Measurements from ENCODE around the gene PGAP2. TPM values are rescaled to one million over a fixed set of nuclear protein-coding genes. Genes with fewer than 3 reads are reported as not detected.

Gene PGAP2
- total RNA-seq, 1 experiment from 2014 or later, result 37.4 TPM

GRCh38 chr11:3782963-3783362 lies 25.4 kb upstream of the PGAP2 start:
- H3K27ac Mint-ChIP-seq, result peak overlapping the region; percentile 80 to 90 (median 87); a peak in 6 of 7 replicates

More at GRCh38 chr11:3782963-3783362, 25.4 kb upstream of the PGAP2 start:
- no peak overlapping the region for H3K14ac ChIP-seq (ENCODE audit: insufficient read depth, low read length)
- H3K4me2 ChIP-seq (ENCODE audit: insufficient read depth, insufficient read length, low read length), result no peak overlapping the region
- no peaks in the 10 kb centered on the region for H4K20me1 ChIP-seq (ENCODE audit: control insufficient read depth, insufficient read depth, insufficient read length)
- H3K9ac ChIP-seq (ENCODE audit: extremely low read depth, insufficient read length, low read length), result no peak overlapping the region
- no peak overlapping the region for H2BK120ac ChIP-seq (ENCODE audit: low read depth, low read length, poor library complexity, severe bottlenecking)
- no peak overlapping the region for H3T11ph ChIP-seq (ENCODE audit: low read length)
- no peak overlapping the region for H3K4ac ChIP-seq (ENCODE audit: low read depth, low read length)
- Mint-ChIP-seq H3K4me1 (peaks cover 7 to 8% of the 10 kb centered on the region in 2 experiments), H3K4me3 (no peak overlapping the region; a peak in 1 of 5 replicates), H3K27me3 (ENCODE audit: low read depth) (no peaks in the 10 kb centered on the region), H3K9me3 (no peaks in the 10 kb centered on the region), H3K36me3 (ENCODE audit: insufficient read depth in 1 of 3, low read depth in 3 of 3) (peaks cover 22 to 52% (median 48%) of the 10 kb centered on the region in 3 experiments; a peak in 6 of 7 replicates)
- no peaks in the 10 kb centered on the region for H3K27me3 ChIP-seq (ENCODE audit: insufficient read depth, low read length)
- H2AFZ ChIP-seq (ENCODE audit: low read length), result no peak overlapping the region
- H3K79me1 ChIP-seq (ENCODE audit: insufficient read depth, low read depth, low read length, poor library complexity, severe bottlenecking), result peaks cover 8% of the 10 kb centered on the region
- H3K23ac ChIP-seq (ENCODE audit: insufficient read length, low read depth, low read length), result no peak overlapping the region
- no peak overlapping the region for H4K91ac ChIP-seq (ENCODE audit: insufficient read length, low read depth, low read length)
- no peak overlapping the region for H4K5ac ChIP-seq (ENCODE audit: insufficient read length, low read depth, low read length)
- H3K18ac ChIP-seq (ENCODE audit: insufficient read length, low read depth, low read length), result no peak overlapping the region
- H3K79me2 ChIP-seq (ENCODE audit: insufficient read depth, low read length), result peaks cover 23% of the 10 kb centered on the region; the same call in 1 of the 2 replicates
- H2AK5ac ChIP-seq (ENCODE audit: insufficient read length, low read length), result no peak overlapping the region
- no peaks in the 10 kb centered on the region for H3K23me2 ChIP-seq (ENCODE audit: insufficient read length, low read depth, low read length, poor library complexity, severe bottlenecking)
- H2BK5ac ChIP-seq (ENCODE audit: insufficient read length, low read length), result no peak overlapping the region
- WGBS (ENCODE audit: extremely low coverage, insufficient read length, low lambda C conversion rate), result no CpG with 5 or more reads among the region's 5 CpGs
- no peaks in the 10 kb centered on the region for H3K4me1 ChIP-seq (ENCODE audit: insufficient read depth, low read length)
- no peak for TF ChIP-seq CTCF (conservative IDR thresholded peaks at IDR 0.05)
- no peak overlapping the region for H2BK12ac ChIP-seq (ENCODE audit: insufficient read length, low read depth, low read length)
- H3K27ac ChIP-seq (ENCODE audit: insufficient read length, low read depth, low read length), result no peak overlapping the region
- no peak overlapping the region for H4K8ac ChIP-seq (replicated peaks; ENCODE audit: insufficient read length, low read depth, low read length)
- peak; percentile 36 for DNase-seq
- no peaks in the 10 kb centered on the region for H3K9me3 ChIP-seq (ENCODE audit: control insufficient read depth, low read depth, low read length)
- no peak overlapping the region for H3K56ac ChIP-seq (ENCODE audit: insufficient read length, low read depth, low read length)
- no peak overlapping the region for H2BK15ac ChIP-seq (ENCODE audit: low read depth, low read length)
- no peak overlapping the region for H2BK20ac ChIP-seq (ENCODE audit: low read depth, low read length, poor library complexity, severe bottlenecking)
